ENCODE results near the gene MICAL3. TPM values are rescaled to one million over a fixed set of nuclear protein-coding genes. Genes with fewer than 3 reads are reported as not detected.

Gene MICAL3
- total RNA-seq, 3 donors from 2014 or later (not counting 1 experiment from before 2014, with no cell fraction given), result 17.1 to 36.3 (median 34.3) TPM

DNA sequence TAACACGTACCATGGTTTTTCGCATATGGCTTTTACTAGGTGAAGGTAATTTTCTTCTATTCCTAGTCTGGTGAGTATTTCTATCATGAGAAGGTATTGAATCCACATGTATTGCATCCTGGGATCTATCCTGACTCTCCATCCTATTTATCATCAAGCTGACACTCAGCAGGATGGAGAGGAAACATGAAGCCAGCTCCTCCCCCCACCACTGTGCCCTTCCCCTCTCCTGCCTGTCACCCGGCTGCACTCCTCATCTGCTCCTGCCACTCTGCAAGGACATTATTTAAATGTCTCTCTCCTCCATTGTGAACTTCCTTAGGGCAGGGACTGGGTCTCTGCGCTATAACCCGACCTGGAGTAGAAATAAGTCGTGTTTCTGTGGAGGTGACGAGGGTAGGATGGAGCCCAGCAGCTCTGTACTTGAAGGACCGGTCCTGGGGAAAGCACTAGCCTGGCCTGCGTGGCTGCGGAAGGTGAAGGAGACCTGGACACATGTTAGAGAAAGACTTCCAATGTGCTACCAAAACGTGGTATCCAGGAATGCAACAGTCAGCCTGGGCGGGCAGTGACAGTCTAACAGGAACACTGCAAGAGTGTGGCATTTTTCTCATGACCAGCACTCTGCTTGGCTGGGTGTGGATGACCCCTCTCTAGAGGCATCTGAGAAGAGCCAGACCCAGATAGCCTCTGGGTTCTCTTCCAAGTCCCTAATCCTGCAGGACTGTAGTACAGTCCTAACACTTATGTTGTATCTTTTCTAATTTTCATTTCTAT is 111.2 kb downstream of the MICAL3 start:
- Histone ChIP-seq H3K4me3 (ENCODE audit: low read length) (no peak overlapping the region), H3K4me1 (ENCODE audit: control insufficient read depth, insufficient read depth, low read length) (peaks cover 9% of the 10 kb centered on the region), H3K27ac (ENCODE audit: low read length) (no peak overlapping the region), H3K27me3 (ENCODE audit: control insufficient read depth, insufficient read depth, low read length) (no peaks in the 10 kb centered on the region), H3K36me3 (ENCODE audit: control insufficient read depth, insufficient read depth, low read length) (no peaks in the 10 kb centered on the region), H3K9me3 (ENCODE audit: control insufficient read depth, insufficient read depth, low read length) (no peaks in the 10 kb centered on the region)
- no peak for DNase-seq
- no peak for ATAC-seq
- Mint-ChIP-seq H3K9me3 (no peaks in the 10 kb centered on the region), H3K4me3 (no peak overlapping the region), H3K27ac (no peak overlapping the region), H3K4me1 (no peaks in the 10 kb centered on the region), H3K27me3 (ENCODE audit: low read depth in 2 of 2) (no peaks in the 10 kb centered on the region), H3K36me3 (no peaks in the 10 kb centered on the region)
- TF ChIP-seq, protein P1, sequence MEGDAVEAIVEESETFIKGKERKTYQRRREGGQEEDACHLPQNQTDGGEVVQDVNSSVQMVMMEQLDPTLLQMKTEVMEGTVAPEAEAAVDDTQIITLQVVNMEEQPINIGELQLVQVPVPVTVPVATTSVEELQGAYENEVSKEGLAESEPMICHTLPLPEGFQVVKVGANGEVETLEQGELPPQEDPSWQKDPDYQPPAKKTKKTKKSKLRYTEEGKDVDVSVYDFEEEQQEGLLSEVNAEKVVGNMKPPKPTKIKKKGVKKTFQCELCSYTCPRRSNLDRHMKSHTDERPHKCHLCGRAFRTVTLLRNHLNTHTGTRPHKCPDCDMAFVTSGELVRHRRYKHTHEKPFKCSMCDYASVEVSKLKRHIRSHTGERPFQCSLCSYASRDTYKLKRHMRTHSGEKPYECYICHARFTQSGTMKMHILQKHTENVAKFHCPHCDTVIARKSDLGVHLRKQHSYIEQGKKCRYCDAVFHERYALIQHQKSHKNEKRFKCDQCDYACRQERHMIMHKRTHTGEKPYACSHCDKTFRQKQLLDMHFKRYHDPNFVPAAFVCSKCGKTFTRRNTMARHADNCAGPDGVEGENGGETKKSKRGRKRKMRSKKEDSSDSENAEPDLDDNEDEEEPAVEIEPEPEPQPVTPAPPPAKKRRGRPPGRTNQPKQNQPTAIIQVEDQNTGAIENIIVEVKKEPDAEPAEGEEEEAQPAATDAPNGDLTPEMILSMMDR (IDR thresholded peaks at IDR 0.05), result no peak
- 87% methylated on average over 11 of the region's 12 CpGs for WGBS (ENCODE audit: insufficient coverage)
- intact Hi-C loops (cut with micrococcal nuclease), result loop anchor here (10.0 kb wide), 1 partner anchor 152 kb away; no protein-coding TSS in a partner anchor

GRCh38 chr22:17911887-17912286 is 112.5 kb downstream of the MICAL3 start:
- TF ChIP-seq, protein P1 (IDR thresholded peaks at IDR 0.05), result no peak
- Histone ChIP-seq H3K27me3 (ENCODE audit: control insufficient read depth, insufficient read depth, low read length) (no peaks in the 10 kb centered on the region), H3K27ac (ENCODE audit: low read length) (no peak overlapping the region), H3K36me3 (ENCODE audit: control insufficient read depth, insufficient read depth, low read length) (no peaks in the 10 kb centered on the region), H3K4me3 (ENCODE audit: low read length) (no peak overlapping the region), H3K9me3 (ENCODE audit: control insufficient read depth, insufficient read depth, low read length) (no peaks in the 10 kb centered on the region), H3K4me1 (ENCODE audit: control insufficient read depth, insufficient read depth, low read length) (no peaks in the 10 kb centered on the region)
- Mint-ChIP-seq H3K27me3 (ENCODE audit: low read depth in 2 of 2) (no peaks in the 10 kb centered on the region), H3K4me3 (no peak overlapping the region), H3K9me3 (no peaks in the 10 kb centered on the region), H3K4me1 (peaks cover 0 to 8% of the 10 kb centered on the region in 2 donors), H3K27ac (no peak overlapping the region), H3K36me3 (no peaks in the 10 kb centered on the region)
- 100% methylated on average over 4 of the region's 4 CpGs for WGBS (ENCODE audit: insufficient coverage)
- no peak for ATAC-seq
- DNase-seq, result no peak
- intact Hi-C loops (cut with micrococcal nuclease), result loop anchor here (10.0 kb wide), 1 partner anchor 153 kb away; no protein-coding TSS in a partner anchor

- ATAC-seq (no peak), DNase-seq (no peak)
- Mint-ChIP-seq H3K4me3 (no peak overlapping the region), H3K4me1 (peaks cover 0 to 14% of the 10 kb centered on the region in 2 donors), H3K36me3 (no peaks in the 10 kb centered on the region), H3K27me3 (ENCODE audit: low read depth in 2 of 2) (no peaks in the 10 kb centered on the region), H3K27ac (no peak overlapping the region), H3K9me3 (no peaks in the 10 kb centered on the region)
- 88% methylated on average over 6 of the region's 6 CpGs for WGBS (ENCODE audit: insufficient coverage)
- Histone ChIP-seq H3K27me3 (ENCODE audit: control insufficient read depth, insufficient read depth, low read length) (no peaks in the 10 kb centered on the region), H3K9me3 (ENCODE audit: control insufficient read depth, insufficient read depth, low read length) (no peaks in the 10 kb centered on the region), H3K36me3 (ENCODE audit: control insufficient read depth, insufficient read depth, low read length) (no peaks in the 10 kb centered on the region), H3K27ac (ENCODE audit: low read length) (no peak overlapping the region), H3K4me1 (ENCODE audit: control insufficient read depth, insufficient read depth, low read length) (no peaks in the 10 kb centered on the region), H3K4me3 (ENCODE audit: low read length) (no peak overlapping the region)
- TF ChIP-seq, protein P1 (IDR thresholded peaks at IDR 0.05), result no peak
- intact Hi-C loops (cut with micrococcal nuclease), result loop anchor here (10.0 kb wide), 1 partner anchor 153 kb away; no protein-coding TSS in a partner anchor
These were observed 113.1 kb downstream of the MICAL3 start for GRCh38 chr22:17911312-17911705.

All from natural killer cell (primary cell).